ENCODE measurements around the gene KRTAP2-1. TPM values are rescaled to one million over a fixed set of nuclear protein-coding genes. Genes with fewer than 3 reads are reported as not detected.
"Not testable (repeated sequence)": the region's sequence is repeated elsewhere in the genome, so short reads cannot be mapped to it uniquely, and the experiment has no call there.

KRTAP2-1 gene
- polyA plus RNA-seq, 3 donors, result not detected

- DNase-seq (ENCODE audit: low read depth in 3 of 3, low spot score in 2 of 3), result no peak
These were observed 11.6 kb upstream of the KRTAP2-1 start for GRCh38 chr17:41058741-41059140.

GRCh38 chr17:41057547-41057946, 10.4 kb upstream of the KRTAP2-1 start:
- DNase-seq (ENCODE audit: low read depth in 3 of 3, low spot score in 2 of 3), result no peak

GRCh38 chr17:41055130-41055529, 8.0 kb upstream of the KRTAP2-1 start, which contains the start of gene KRTAP2-2:
KRTAP2-2 (minus strand) TSS chr17:41055230; CDS start chr17:41055211, 19 bp downstream.
- not testable (repeated sequence) for DNase-seq (ENCODE audit: low read depth in 3 of 3, low spot score in 2 of 3)

- DNase-seq (ENCODE audit: low read depth in 3 of 3, low spot score in 2 of 3), result not testable (repeated sequence)
These were observed 7.4 kb upstream of the KRTAP2-1 start for GRCh38 chr17:41054556-41054955.

GRCh38 chr17:41054025-41054424, 6.9 kb upstream of the KRTAP2-1 start:
- DNase-seq (ENCODE audit: low read depth in 3 of 3, low spot score in 2 of 3), result peak in 2 of 3 donors; percentile 4 to 16

GRCh38 chr17:41052566-41052965, 5.5 kb upstream of the KRTAP2-1 start:
- DNase-seq (ENCODE audit: low read depth in 3 of 3, low spot score in 2 of 3), result no peak

GRCh38 chr17:41049110-41049509, 2.0 kb upstream of the KRTAP2-1 start:
- DNase-seq (ENCODE audit: low read depth in 3 of 3, low spot score in 2 of 3), result no peak

- no peak for DNase-seq (ENCODE audit: low read depth in 3 of 3, low spot score in 2 of 3)
These were observed 1.3 kb upstream of the KRTAP2-1 start for GRCh38 chr17:41048441-41048840.

GRCh38 chr17:41042953-41043352, 4.2 kb downstream of the KRTAP2-1 start:
- DNase-seq (ENCODE audit: low read depth in 3 of 3, low spot score in 2 of 3), result no peak

GRCh38 chr17:41040783-41041571, 6.1 kb downstream of the KRTAP2-1 start, which contains the start of gene KRTAP1-1:
KRTAP1-1 (minus strand) TSS chr17:41041450; CDS start chr17:41041397, 53 bp downstream.
- DNase-seq (ENCODE audit: low read depth in 3 of 3, low spot score in 2 of 3), result not testable (repeated sequence)

- DNase-seq (ENCODE audit: low read depth in 3 of 3, low spot score in 2 of 3), result no peak
These were observed 9.2 kb downstream of the KRTAP2-1 start for GRCh38 chr17:41037853-41038350.

- not testable (repeated sequence) for DNase-seq (ENCODE audit: low read depth in 3 of 3, low spot score in 2 of 3)
These were observed 12.7 kb downstream of the KRTAP2-1 start, which contains the start of gene KRTAP1-3 for GRCh38 chr17:41034346-41034935. KRTAP1-3 (minus strand) TSS chr17:41034874; CDS start chr17:41034821, 53 bp downstream.

- no peak for DNase-seq (ENCODE audit: low read depth in 3 of 3, low spot score in 2 of 3)
These were observed 17.4 kb downstream of the KRTAP2-1 start, which contains the start of gene KRTAP1-4 for GRCh38 chr17:41029633-41030245. KRTAP1-4 (minus strand) TSS chr17:41030195; CDS start chr17:41030078, 117 bp downstream.

- no peak for DNase-seq (ENCODE audit: low read depth in 3 of 3, low spot score in 2 of 3)
These were observed 20.2 kb downstream of the KRTAP2-1 start, which contains the start of gene KRTAP1-5 for GRCh38 chr17:41026715-41027471. KRTAP1-5 (minus strand) TSS chr17:41027208; CDS start chr17:41027155, 53 bp downstream.

GRCh38 chr17:41024697-41025096, 22.4 kb downstream of the KRTAP2-1 start:
- DNase-seq (ENCODE audit: low read depth in 3 of 3, low spot score in 2 of 3), result no peak

GRCh38 chr17:41020336-41020735, 26.8 kb downstream of the KRTAP2-1 start:
- DNase-seq (ENCODE audit: low read depth in 3 of 3, low spot score in 2 of 3), result no peak

- DNase-seq (ENCODE audit: low read depth in 3 of 3, low spot score in 2 of 3), result no peak
These were observed 27.7 kb downstream of the KRTAP2-1 start for GRCh38 chr17:41019415-41019814.

- no peak for DNase-seq (ENCODE audit: low read depth in 3 of 3, low spot score in 2 of 3)
These were observed 28.6 kb downstream of the KRTAP2-1 start for GRCh38 chr17:41018541-41018940.

- no peak for DNase-seq (ENCODE audit: low read depth in 3 of 3, low spot score in 2 of 3)
These were observed 30.4 kb downstream of the KRTAP2-1 start for GRCh38 chr17:41016578-41017215.

GRCh38 chr17:41015454-41015853, 31.7 kb downstream of the KRTAP2-1 start:
- no peak for DNase-seq (ENCODE audit: low read depth in 3 of 3, low spot score in 2 of 3)
